Mesodermal cell (in vitro differentiated cells): ENCODE results near the gene NOTUM.

Experiments used
- H3K27ac ChIP-seq: 2 replicates; pipeline ENCODE4 v1.7.0; 2013; ENCODE audit warnings: mild to moderate bottlenecking, low read depth, low read length, moderate library complexity; ENCODE audit not compliant: severe bottlenecking
- H3K36me3 ChIP-seq: 2 replicates; pipeline ENCODE4 v1.7.1; 2013; ENCODE audit warnings: mild to moderate bottlenecking, low read length, moderate library complexity; ENCODE audit not compliant: control insufficient read depth, insufficient read depth
- H3K4me1 ChIP-seq: one replicate; pipeline ENCODE4 v1.7.1; 2013; ENCODE audit warnings: mild to moderate bottlenecking, low read length; ENCODE audit not compliant: insufficient read depth, control insufficient read depth, poor library complexity, severe bottlenecking
- H3K4me3 ChIP-seq: 2 replicates; pipeline ENCODE4 v1.7.0; 2013; ENCODE audit warnings: low read length, control low read depth, mild to moderate bottlenecking; ENCODE audit not compliant: insufficient read depth, poor library complexity, severe bottlenecking; ENCODE audit errors: extremely low read depth
- H3K9me3 ChIP-seq: 2 replicates; pipeline ENCODE4 v1.7.1; 2013; ENCODE audit warnings: mild to moderate bottlenecking, low read length, moderate library complexity; ENCODE audit not compliant: control insufficient read depth
- WGBS, 2 experiments: methylation state at CpG; one replicate each; pipeline ENCODE4 v1.1.5; 2013; ENCODE audit warnings: missing lambda C conversion rate in 2 of 2; ENCODE audit not compliant: insufficient coverage in 2 of 2; 5-methylcytosine and 5-hydroxymethylcytosine counted together

The NOTUM gene

GRCh38 chr17:81961521-81962498 lies 823 bp upstream of the NOTUM start:
- 23 to 24% methylated on average over 57 to 60 of the region's 82 CpGs for WGBS, 2 experiments
- Histone ChIP-seq H3K36me3 (no peaks in the 10 kb centered on the region), H3K4me3 (peak overlapping the region; percentile 14), H3K4me1 (peaks cover 11% of the 10 kb centered on the region), H3K9me3 (no peaks in the 10 kb centered on the region), H3K27ac (no peak overlapping the region)

- Histone ChIP-seq H3K9me3 (no peaks in the 10 kb centered on the region), H3K4me3 (peak overlapping the region; percentile 51), H3K36me3 (no peaks in the 10 kb centered on the region), H3K27ac (no peak overlapping the region), H3K4me1 (peaks cover 9% of the 10 kb centered on the region)
- 3% methylated on average over 81 to 84 of the region's 98 CpGs for WGBS, 2 experiments
Measured at GRCh38 chr17:81960130-81960958, 643 bp downstream of the NOTUM start.

GRCh38 chr17:81959362-81960129 lies 1.4 kb downstream of the NOTUM start:
- H3K27ac ChIP-seq: no peak overlapping the region

GRCh38 chr17:81958633-81959342 lies 2.2 kb downstream of the NOTUM start:
- H3K9me3 ChIP-seq: no peaks in the 10 kb centered on the region
- H3K27ac ChIP-seq: no peak overlapping the region
- peaks cover 3% of the 10 kb centered on the region for H3K36me3 ChIP-seq
- H3K4me1 ChIP-seq: peaks cover 9% of the 10 kb centered on the region
- WGBS, 2 experiments: 73 to 86% methylated on average over 12 to 14 of the region's 15 CpGs
- no peak overlapping the region for H3K4me3 ChIP-seq

More at GRCh38 chr17:81959362-81960129, 1.4 kb downstream of the NOTUM start:
- Histone ChIP-seq H3K4me3 (peak overlapping the region; percentile 51), H3K36me3 (no peaks in the 10 kb centered on the region), H3K4me1 (peaks cover 9% of the 10 kb centered on the region), H3K9me3 (no peaks in the 10 kb centered on the region)
- WGBS, 2 experiments: 4 to 5% methylated on average over 100 to 109 of the region's 112 CpGs

- Histone ChIP-seq H3K27ac (no peak overlapping the region), H3K9me3 (no peaks in the 10 kb centered on the region)
- WGBS, 2 experiments: 90 to 92% methylated on average over 8 to 10 of the region's 19 CpGs
Measured at GRCh38 chr17:81957691-81958432, 3.1 kb downstream of the NOTUM start.

GRCh38 chr17:81956607-81957589 lies 4.1 kb downstream of the NOTUM start:
- 91 to 93% methylated on average over 44 to 45 of the region's 45 CpGs for WGBS, 2 experiments
- Histone ChIP-seq H3K36me3 (peaks cover 3% of the 10 kb centered on the region), H3K27ac (no peak overlapping the region), H3K4me3 (no peak overlapping the region), H3K4me1 (peaks cover under 1% of the 10 kb centered on the region), H3K9me3 (no peaks in the 10 kb centered on the region)

More at GRCh38 chr17:81957691-81958432, 3.1 kb downstream of the NOTUM start:
- Histone ChIP-seq H3K4me1 (peaks cover 9% of the 10 kb centered on the region), H3K36me3 (peaks cover 3% of the 10 kb centered on the region), H3K4me3 (no peak overlapping the region)

- H3K36me3 ChIP-seq: peaks cover 3% of the 10 kb centered on the region
- 90 to 91% methylated on average over 11 to 13 of the region's 13 CpGs for WGBS, 2 experiments
- H3K4me3 ChIP-seq: no peak overlapping the region
- H3K9me3 ChIP-seq: no peaks in the 10 kb centered on the region
- no peaks in the 10 kb centered on the region for H3K4me1 ChIP-seq
- no peak overlapping the region for H3K27ac ChIP-seq
Measured at GRCh38 chr17:81955756-81956544, 5.0 kb downstream of the NOTUM start.

GRCh38 chr17:81955058-81955681 lies 5.8 kb downstream of the NOTUM start:
- no peaks in the 10 kb centered on the region for H3K9me3 ChIP-seq
- no peak overlapping the region for H3K4me3 ChIP-seq
- WGBS, 2 experiments: 91 to 97% methylated on average over 15 to 16 of the region's 26 CpGs
- H3K27ac ChIP-seq: no peak overlapping the region
- peaks cover 3% of the 10 kb centered on the region for H3K36me3 ChIP-seq
- H3K4me1 ChIP-seq: no peaks in the 10 kb centered on the region
